ENCODE results near the gene PER3. TPM values are rescaled to one million over a fixed set of nuclear protein-coding genes. Genes with fewer than 3 reads are reported as not detected.

The PER3 gene
- total RNA-seq, 1 experiment from 2014 or later: 9.0 TPM

DNA sequence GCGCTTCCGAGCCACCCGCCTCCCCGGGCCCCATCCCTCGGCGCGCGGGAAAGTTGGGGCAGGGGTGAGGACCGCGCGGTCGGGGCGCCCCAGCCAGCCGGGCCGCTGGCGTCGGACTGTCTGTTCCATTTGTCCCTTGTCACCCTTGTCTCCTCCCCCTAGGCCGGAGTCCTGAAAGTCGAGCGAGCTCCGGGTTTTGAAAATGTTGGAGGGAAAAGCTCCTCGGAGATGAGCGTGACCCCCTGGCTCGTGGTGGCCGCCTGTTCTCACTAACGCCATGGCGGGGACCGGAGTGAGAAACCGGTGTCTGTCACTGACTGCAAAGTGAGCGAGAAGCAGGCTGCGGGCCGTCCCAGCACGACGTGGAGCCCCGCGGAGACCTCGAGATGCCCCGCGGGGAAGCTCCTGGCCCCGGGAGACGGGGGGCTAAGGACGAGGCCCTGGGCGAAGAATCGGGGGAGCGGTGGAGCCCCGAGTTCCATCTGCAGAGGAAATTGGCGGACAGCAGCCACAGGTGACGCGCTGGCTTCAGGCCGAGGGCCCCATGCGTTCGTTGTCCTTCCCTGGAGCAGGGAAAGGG, 491 bp downstream of the PER3 start:
- Histone ChIP-seq H3K4ac (ENCODE audit: low read depth, low read length) (no peak overlapping the region), H3K9ac (ENCODE audit: extremely low read depth, insufficient read length, low read length) (no peak overlapping the region), H3K79me2 (ENCODE audit: insufficient read depth, low read length) (no peaks in the 10 kb centered on the region), H3K14ac (ENCODE audit: insufficient read depth, low read length) (peak overlapping the region; percentile 17; the same call in 1 of the 2 replicates), H4K20me1 (ENCODE audit: control insufficient read depth, insufficient read depth, insufficient read length) (no peaks in the 10 kb centered on the region), H2BK15ac (ENCODE audit: low read depth, low read length) (no peak overlapping the region), H3K56ac (ENCODE audit: insufficient read length, low read depth, low read length) (no peak overlapping the region), H2BK120ac (ENCODE audit: low read depth, low read length, poor library complexity, severe bottlenecking) (no peak overlapping the region), H3K9me3 (ENCODE audit: control insufficient read depth, low read depth, low read length) (no peaks in the 10 kb centered on the region), H4K91ac (ENCODE audit: insufficient read length, low read depth, low read length) (no peak overlapping the region), H3K27me3 (ENCODE audit: insufficient read depth, low read length) (no peaks in the 10 kb centered on the region; the same call in 1 of the 2 replicates), H2BK12ac (ENCODE audit: insufficient read length, low read depth, low read length) (no peak overlapping the region), H3T11ph (ENCODE audit: low read length) (no peak overlapping the region), H3K79me1 (ENCODE audit: insufficient read depth, low read depth, low read length, poor library complexity, severe bottlenecking) (no peaks in the 10 kb centered on the region), H3K18ac (ENCODE audit: insufficient read length, low read depth, low read length) (no peak overlapping the region), H3K23ac (ENCODE audit: insufficient read length, low read depth, low read length) (no peak overlapping the region), H2AK5ac (ENCODE audit: insufficient read length, low read length) (no peak overlapping the region), H4K8ac (replicated peaks; ENCODE audit: insufficient read length, low read depth, low read length) (no peak overlapping the region), H3K4me2 (ENCODE audit: insufficient read depth, insufficient read length, low read length) (peak overlapping the region; percentile 10), H2BK5ac (ENCODE audit: insufficient read length, low read length) (no peak overlapping the region), H2BK20ac (ENCODE audit: low read depth, low read length, poor library complexity, severe bottlenecking) (no peak overlapping the region), H2AFZ (ENCODE audit: low read length) (no peak overlapping the region), H3K23me2 (ENCODE audit: insufficient read length, low read depth, low read length, poor library complexity, severe bottlenecking) (peaks cover 4% of the 10 kb centered on the region), H3K27ac (ENCODE audit: insufficient read length, low read depth, low read length) (no peak overlapping the region), H4K5ac (ENCODE audit: insufficient read length, low read depth, low read length) (no peak overlapping the region), H3K4me1 (ENCODE audit: insufficient read depth, low read length) (no peaks in the 10 kb centered on the region)
- Mint-ChIP-seq H3K27me3 (ENCODE audit: low read depth) (peaks cover 12% of the 10 kb centered on the region), H3K4me1 (peaks cover 6 to 7% of the 10 kb centered on the region in 2 experiments), H3K36me3 (ENCODE audit: insufficient read depth in 1 of 3, low read depth in 3 of 3) (peaks cover 44 to 62% (median 56%) of the 10 kb centered on the region in 3 experiments), H3K27ac (no peak overlapping the region), H3K4me3 (peak overlapping the region; percentile 29 to 61; a peak in 3 of 5 replicates), H3K9me3 (peaks cover 17 to 18% of the 10 kb centered on the region in 2 experiments)
- WGBS (ENCODE audit: extremely low coverage, insufficient read length, low lambda C conversion rate): no CpG with 5 or more reads among the region's 52 CpGs
- DNase-seq: peak; percentile 40
- TF ChIP-seq, protein P1, sequence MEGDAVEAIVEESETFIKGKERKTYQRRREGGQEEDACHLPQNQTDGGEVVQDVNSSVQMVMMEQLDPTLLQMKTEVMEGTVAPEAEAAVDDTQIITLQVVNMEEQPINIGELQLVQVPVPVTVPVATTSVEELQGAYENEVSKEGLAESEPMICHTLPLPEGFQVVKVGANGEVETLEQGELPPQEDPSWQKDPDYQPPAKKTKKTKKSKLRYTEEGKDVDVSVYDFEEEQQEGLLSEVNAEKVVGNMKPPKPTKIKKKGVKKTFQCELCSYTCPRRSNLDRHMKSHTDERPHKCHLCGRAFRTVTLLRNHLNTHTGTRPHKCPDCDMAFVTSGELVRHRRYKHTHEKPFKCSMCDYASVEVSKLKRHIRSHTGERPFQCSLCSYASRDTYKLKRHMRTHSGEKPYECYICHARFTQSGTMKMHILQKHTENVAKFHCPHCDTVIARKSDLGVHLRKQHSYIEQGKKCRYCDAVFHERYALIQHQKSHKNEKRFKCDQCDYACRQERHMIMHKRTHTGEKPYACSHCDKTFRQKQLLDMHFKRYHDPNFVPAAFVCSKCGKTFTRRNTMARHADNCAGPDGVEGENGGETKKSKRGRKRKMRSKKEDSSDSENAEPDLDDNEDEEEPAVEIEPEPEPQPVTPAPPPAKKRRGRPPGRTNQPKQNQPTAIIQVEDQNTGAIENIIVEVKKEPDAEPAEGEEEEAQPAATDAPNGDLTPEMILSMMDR (conservative IDR thresholded peaks at IDR 0.05): no peak

Measured in H9 (cell line).